SKM-1 treated with dmso at 0.1 percent for 144 hours (cell line): ENCODE measurements around the gene TVP23B.
"Not testable (repeated sequence)": the region's sequence is repeated elsewhere in the genome, so short reads cannot be mapped to it uniquely, and the experiment has no call there.

Experiments used
- DNase-seq: peaks from one replicate; lab custom pipeline; 2025; ENCODE audit not compliant: unreplicated experiment; lab: John Stamatoyannopoulos, UW

The TVP23B gene

DNA sequence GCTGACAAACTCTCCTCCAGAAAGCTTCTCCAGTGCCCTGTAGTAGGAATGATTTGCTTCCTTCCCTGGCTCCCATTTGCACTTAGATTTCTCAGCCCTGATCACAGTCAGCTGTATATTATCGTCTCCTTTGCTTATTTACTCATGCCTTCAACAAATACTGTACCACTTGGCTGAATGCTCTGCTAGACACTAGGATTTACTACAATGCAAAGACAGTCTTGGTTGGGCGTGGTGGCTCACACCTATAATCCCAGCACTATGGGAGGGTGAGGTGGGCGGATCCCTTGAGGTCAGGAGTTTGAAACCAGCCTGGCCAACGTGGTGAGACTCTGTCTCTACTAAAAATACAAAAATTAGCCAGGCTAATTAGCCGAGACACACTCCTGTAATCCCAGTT lies 5.9 kb downstream of the TVP23B start:
- DNase-seq, result not testable (repeated sequence)

DNA sequence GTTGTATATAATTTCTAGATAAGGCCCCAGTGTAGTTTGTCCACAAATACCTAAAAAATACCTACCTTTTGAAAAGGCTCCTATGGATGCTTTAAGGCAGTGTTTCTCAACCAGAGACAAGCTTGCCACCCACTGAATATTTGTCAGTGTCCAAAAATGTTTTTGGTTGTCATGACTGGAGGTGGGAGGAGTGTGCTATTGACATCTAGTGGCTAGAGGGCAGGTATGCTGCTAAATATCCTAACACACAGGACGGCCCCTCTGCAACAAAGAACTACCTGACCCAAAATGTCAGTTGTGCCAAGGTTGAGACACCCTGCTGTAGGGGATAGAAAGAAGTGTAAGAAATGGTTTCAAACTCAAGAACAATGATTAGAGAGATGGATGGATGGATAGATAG lies 10.4 kb downstream of the TVP23B start:
- not testable (repeated sequence) for DNase-seq

DNA sequence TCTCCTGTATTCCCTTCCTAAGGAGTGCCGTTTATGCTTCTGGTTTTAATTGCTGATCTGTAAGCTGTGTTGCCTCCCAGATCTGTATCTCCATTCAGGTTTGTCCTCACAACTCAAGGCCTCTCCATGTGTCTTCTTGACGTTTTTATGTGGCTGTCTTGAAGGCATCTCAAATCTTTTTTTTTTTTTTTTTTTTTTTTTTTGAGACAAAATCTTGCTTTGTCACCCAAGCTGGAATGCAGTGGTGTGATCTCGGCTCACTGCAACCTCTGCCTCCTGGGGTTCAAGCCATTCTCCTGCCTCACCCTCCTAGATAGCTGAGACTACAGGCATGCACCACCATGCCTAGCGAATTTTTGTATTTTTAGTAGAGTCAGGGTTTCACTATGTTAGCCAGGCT lies 13.9 kb downstream of the TVP23B start:
- not testable (repeated sequence) for DNase-seq

DNA sequence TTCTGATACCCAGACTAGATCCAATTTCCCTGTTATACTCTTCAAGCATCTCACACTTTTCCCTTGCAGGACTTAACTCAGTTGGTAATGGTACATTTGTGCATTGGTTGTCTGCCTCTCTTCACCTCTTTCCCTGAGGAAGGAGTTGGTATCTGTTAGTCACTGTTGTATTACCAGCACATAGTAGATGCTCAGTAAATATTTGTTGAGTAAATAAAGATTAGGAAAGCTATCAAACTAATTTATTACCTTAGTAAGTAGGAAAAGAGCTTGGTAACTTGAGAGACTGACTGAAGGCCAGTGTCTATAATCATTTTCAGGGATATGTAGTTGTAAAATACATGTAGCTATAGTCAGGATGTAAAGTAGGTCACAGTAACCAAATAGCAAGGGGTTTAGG lies 15.9 kb downstream of the TVP23B start:
- DNase-seq, result not testable (repeated sequence)

DNA sequence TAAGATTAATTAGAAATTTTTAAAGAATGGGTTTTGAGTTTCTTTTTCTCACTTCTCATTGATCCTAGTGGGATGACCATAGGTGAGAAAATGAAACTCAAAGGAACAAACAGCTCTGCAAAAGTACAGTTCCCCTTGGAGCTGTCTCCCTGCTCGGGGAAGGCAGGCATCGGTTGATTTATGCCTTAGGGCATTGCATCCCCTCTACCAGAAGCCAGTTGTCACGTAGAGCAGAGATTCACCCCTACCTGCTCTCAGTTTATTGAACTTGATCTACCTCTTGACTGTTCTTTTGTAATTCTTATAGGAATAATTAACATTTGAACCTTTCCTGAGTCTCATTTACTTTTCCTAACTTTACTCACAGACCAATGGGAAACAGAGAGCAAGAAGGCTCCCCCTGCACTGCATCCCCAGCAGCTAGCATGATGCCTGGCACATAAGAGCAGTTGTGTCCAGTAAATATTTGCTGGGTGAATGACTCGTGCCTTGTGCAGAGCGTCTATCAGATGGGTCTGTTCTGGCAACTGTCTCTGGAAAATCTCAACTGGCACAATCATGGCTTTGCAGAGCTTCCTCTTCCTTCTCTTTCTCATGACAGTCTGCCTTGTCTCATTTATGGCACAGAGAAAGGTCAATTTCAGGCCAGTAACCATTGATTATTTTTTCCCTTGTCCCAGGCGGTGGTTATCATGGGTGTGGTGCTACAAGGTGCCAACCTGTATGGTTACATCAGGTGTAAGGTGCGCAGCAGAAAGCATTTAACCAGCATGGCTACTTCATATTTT lies 22.7 kb downstream of the TVP23B start:
- not testable (repeated sequence) for DNase-seq

DNA sequence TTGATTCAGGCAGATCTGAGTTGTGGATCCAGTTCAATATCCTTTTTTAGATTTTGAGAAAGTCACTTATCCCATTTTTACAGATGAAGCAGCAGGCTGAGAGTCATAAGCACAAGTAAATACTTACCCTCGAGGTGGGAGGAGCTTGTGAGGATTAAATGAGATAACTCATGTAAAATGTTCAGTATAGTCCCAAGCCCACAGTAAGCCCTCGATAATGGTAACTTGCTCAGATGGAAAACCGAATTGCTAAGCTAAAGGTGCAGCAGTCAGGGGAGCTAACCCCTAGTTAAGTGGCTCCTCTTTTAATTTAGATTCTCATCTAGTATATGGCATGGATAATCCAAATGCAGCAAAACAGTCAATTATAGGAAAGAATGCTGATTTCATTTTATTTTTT lies 34.9 kb downstream of the TVP23B start:
- not testable (repeated sequence) for DNase-seq

DNA sequence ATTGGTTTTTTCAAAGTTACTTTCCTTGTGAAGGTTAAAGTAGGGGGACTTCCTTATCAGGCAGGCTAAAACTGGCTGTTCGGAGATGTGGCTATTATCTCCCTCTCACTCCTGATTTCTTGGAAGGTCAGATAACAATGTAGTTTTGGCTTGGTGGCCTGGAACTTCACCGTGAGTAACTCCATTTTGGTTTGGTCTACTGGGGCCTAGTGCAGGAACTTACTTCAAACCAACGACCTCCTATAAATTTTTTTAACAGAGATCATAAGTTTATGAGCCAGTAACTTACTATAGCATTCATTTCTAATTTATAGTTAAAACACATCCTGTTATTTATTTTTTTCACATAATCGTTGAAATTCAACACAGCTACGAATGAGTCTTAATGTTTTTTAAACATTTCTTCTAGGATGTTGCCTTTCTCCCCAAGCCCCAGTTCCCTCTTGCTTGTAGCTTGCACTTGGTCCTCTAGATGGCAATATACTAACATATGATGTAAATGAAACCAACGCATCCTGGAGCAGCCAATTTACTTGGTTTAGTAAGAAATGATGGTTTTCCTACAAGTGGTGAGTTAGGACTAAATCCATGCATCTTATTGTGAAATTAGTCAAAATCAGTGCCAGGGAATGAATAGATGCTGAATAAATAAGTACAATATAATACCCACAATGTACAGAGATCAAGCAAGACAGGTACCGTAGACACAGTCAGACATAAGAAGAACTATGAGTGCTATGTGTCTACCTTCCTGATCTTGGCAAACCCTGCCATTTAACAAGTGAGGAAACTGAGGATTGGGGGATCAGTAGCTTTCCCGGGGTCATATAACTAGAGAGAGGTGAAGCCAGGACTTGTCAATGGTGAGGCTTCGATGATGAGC lies 35.7 kb downstream of the TVP23B start:
- DNase-seq, result peak; percentile 36

DNA sequence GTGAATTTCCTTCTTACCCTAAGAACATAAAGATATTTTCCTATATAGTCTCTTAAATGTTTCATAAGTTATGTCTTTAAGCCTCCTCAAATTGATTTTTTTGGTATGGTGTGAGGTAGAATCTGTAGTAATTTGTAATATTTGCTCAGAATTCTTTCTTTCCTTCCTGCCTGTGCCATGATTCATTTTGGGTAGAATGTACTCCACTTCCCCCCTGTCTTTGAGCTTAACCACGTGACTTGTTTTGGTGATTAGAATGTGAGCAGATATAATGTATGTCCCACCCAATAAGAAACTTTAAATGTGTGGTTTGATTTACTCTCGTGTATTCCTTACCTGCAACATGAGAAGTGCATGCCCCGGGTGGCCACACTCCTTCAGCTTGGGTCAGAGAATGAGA lies 40.4 kb downstream of the TVP23B start:
- not testable (repeated sequence) for DNase-seq

DNA sequence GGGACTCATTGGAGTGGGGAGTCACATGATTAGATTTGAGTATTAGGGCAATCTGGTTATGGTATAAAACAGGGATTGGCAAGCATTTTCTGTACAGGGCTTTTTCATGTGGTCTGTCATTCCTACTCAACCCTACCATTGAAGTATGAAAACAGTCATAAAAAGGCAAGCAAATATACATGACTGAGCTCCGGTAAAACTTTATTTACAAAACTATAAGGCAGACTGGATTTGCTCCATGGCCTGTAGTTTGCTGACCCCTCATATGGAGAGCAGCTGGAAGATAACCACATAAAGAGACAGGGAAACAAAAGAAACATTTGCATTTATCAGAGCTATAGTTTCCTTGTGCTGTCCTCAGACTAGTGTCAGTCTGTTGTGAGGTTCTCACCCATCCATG lies 46.6 kb downstream of the TVP23B start:
- DNase-seq, result not testable (repeated sequence)

DNA sequence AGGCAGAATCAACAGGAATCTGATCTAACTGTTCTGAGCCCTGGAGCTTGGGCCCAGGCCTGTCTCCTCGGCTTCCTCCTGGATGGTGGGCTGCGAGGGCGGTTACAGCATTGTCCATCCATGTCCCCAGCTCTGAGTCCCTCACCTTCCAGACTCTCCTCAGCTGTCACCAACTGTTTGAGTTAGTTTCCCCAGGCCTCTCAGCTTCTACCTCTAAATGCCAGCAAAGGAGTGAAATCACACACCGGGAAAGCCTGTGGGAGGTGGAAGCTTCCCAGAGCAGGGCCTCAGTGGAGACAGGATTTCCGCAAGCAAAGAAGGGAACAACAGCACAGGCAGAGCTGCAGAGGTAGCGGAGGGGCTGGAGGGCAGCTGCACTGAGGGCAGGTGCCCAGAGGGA lies 67.5 kb downstream of the TVP23B start:
- no peak for DNase-seq

DNA sequence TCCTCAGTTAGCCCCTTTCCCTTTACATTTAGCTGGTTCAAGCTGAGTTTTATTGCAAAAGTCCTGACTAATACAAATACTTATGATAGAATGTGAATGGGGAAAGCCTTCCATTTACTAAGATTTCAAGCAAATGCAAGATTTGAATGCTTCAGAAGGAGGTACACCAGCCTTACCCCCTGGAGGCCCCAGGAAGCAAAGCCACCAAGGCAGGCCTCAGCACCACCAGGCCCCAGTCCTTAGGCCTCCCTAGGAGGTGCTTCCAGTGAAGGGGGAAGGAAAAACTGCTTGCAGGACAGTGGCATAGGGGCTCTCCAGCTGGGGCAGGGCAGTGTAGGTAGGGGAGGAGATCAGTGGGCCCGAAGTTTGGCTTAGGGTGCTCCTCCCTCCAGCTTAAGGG lies 69.7 kb downstream of the TVP23B start:
- no peak for DNase-seq

DNA sequence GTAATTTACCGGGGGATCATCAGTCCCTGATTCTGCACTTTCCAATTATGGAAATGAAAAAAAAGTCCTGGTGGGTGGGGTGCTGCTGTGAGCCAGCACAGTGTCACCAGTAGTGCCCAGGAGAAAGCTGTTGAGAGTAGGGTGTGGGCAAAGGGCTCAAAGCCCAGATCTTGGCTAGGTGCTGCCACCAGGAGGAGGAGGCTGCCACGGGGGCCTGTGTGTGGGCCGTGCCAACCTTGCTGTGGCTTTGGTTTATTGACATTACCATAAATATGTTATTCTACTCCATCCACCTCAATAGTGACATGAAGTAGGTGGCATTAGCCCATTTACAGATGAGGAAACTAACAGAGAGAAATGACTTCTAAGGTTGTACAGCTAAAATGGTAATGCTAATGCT lies 70.2 kb downstream of the TVP23B start:
- no peak for DNase-seq

DNA sequence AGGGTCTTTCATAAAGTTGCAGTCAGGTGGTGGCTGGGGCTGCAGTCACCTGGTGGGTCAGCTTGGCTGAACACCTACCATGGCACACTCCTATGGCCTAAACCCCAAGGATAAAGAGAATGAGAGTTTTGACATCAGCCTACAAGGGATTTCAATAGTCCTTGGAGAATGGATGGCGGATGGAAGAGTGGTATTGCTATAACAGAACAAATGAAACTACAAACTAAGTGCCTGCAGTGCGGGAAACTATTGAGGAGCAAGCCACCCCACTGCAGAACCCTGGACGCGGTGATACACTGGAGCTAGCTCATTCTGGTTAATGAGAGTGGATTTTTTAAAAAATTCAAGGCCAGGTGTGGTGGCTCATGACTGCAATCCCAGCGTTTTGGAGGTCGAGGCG lies 74.0 kb downstream of the TVP23B start:
- no peak for DNase-seq

DNA sequence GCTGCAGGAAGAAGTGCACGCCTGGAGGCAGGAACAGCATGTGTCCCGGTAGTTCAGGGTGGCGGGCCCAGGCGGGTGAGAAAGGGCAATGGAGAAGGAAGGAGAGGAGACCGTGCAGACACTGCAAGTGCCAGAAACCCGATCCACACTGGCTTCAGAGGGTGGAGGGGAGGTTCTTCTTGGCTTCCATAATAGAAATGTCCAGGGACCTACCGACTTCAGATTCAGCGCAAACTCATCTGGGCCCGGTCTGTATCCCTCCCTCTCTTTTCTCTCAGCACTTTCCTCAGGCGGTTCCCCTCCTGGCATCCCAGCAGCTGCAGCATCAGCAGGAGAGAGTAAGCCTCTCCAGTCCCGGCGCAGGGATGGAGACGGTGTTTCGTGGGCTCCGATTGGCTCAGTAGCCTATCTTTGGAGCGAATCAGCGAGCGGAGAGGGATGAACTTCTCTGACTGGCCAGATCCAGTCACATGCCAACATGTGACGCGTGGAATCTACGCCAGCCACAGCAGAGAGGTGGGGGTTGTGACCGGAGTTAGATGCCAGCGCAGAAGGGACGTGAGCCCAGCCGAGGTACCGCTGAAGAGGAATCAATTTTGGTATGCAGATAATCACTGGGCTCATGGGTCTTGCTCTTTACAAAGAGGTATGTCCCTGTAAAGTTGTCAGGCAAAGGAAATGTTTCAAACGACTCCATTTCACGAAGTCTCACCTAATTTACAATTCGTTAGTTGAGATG lies 75.0 kb downstream of the TVP23B start:
- DNase-seq, result peak; percentile 94
